ENCODE data around the gene PARP12. TPM values are rescaled to one million over a fixed set of nuclear protein-coding genes. Genes with fewer than 3 reads are reported as not detected.

The PARP12 gene
- total and polyA plus RNA-seq, 2 experiments from 2014 or later, result 5.4 to 11.0 TPM

GRCh38 chr7:140014123-140014522, 48.6 kb downstream of the PARP12 start:
- Histone ChIP-seq H3K9me3 (ENCODE audit: low read depth) (no peaks in the 10 kb centered on the region), H3K4me1 (ENCODE audit: insufficient read depth) (no peaks in the 10 kb centered on the region), H3K36me3 (ENCODE audit: low read depth) (no peaks in the 10 kb centered on the region), H3K4me2 (ENCODE audit: unreplicated experiment) (no peak overlapping the region), H3K27ac (no peak overlapping the region), H2AFZ (no peak overlapping the region), H3F3A (ENCODE audit: insufficient read depth) (no peaks in the 10 kb centered on the region), H3K9me2 (ENCODE audit: insufficient read depth) (no peaks in the 10 kb centered on the region), H4K20me1 (ENCODE audit: insufficient read depth) (no peaks in the 10 kb centered on the region), H3K9ac (no peak overlapping the region), H3K4me3 (no peak overlapping the region), H3K79me2 (ENCODE audit: insufficient read depth) (no peaks in the 10 kb centered on the region), H3K27me3 (replicated peaks; ENCODE audit: insufficient read depth) (peaks cover 24% of the 10 kb centered on the region; the same call in 1 of the 2 replicates)
- no peak for TF ChIP-seq EZH2 (IDR thresholded peaks at IDR 0.05; ENCODE audit: insufficient read depth, poor library complexity, severe bottlenecking)
- no peak for TF ChIP-seq EZH2phosphoT487 (IDR thresholded peaks at IDR 0.05; ENCODE audit: insufficient read depth, low read depth)
- in situ Hi-C loops (cut with MboI), result loop anchor here (25.0 kb wide), 1 partner anchor 527 kb away; the partner anchor contains the start of gene KLRG2
- no peak for DNase-seq
- 77 to 78% methylated on average over 10 of the region's 10 CpGs for WGBS, 2 experiments (ENCODE audit: low coverage in 1 of 2, low lambda C conversion rate in 2 of 2, missing lambda C conversion rate in 2 of 2)

GRCh38 chr7:140013676-140014075, 49.1 kb downstream of the PARP12 start:
- peaks cover 24% of the 10 kb centered on the region; the same call in 1 of the 2 replicates for H3K27me3 ChIP-seq (replicated peaks; ENCODE audit: insufficient read depth)
- H3F3A ChIP-seq (ENCODE audit: insufficient read depth), result no peaks in the 10 kb centered on the region
- no peak overlapping the region for H3K4me3 ChIP-seq
- no peak for DNase-seq
- no peak overlapping the region for H3K4me2 ChIP-seq (ENCODE audit: unreplicated experiment)
- 93 to 96% methylated on average over 4 of the region's 4 CpGs for WGBS, 2 experiments (ENCODE audit: low coverage in 1 of 2, low lambda C conversion rate in 2 of 2, missing lambda C conversion rate in 2 of 2)
- H3K36me3 ChIP-seq (ENCODE audit: low read depth), result no peaks in the 10 kb centered on the region
- H4K20me1 ChIP-seq (ENCODE audit: insufficient read depth), result no peaks in the 10 kb centered on the region
- H3K27ac ChIP-seq, result no peak overlapping the region
- H3K9me3 ChIP-seq (ENCODE audit: low read depth), result no peaks in the 10 kb centered on the region
- no peak overlapping the region for H3K9ac ChIP-seq
- H2AFZ ChIP-seq, result no peak overlapping the region
- H3K4me1 ChIP-seq (ENCODE audit: insufficient read depth), result no peaks in the 10 kb centered on the region
- no peaks in the 10 kb centered on the region for H3K79me2 ChIP-seq (ENCODE audit: insufficient read depth)
- H3K9me2 ChIP-seq (ENCODE audit: insufficient read depth), result no peaks in the 10 kb centered on the region
- in situ Hi-C loops (cut with MboI), result loop anchor here (25.0 kb wide), 1 partner anchor 526 kb away; the partner anchor contains the start of gene KLRG2
- no peak for TF ChIP-seq EZH2 (IDR thresholded peaks at IDR 0.05; ENCODE audit: insufficient read depth, poor library complexity, severe bottlenecking)
- no peak for TF ChIP-seq EZH2phosphoT487 (IDR thresholded peaks at IDR 0.05; ENCODE audit: insufficient read depth, low read depth)

GRCh38 chr7:140010194-140010895, 52.4 kb downstream of the PARP12 start:
- no peak for TF ChIP-seq EZH2phosphoT487 (IDR thresholded peaks at IDR 0.05; ENCODE audit: insufficient read depth, low read depth)
- H4K20me1 ChIP-seq (ENCODE audit: insufficient read depth), result no peaks in the 10 kb centered on the region
- no peak for DNase-seq
- in situ Hi-C loops (cut with MboI), result loop anchor here (25.0 kb wide), 1 partner anchor 523 kb away; the partner anchor contains the start of gene KLRG2
- peaks cover 24% of the 10 kb centered on the region; the same call in 1 of the 2 replicates for H3K27me3 ChIP-seq (replicated peaks; ENCODE audit: insufficient read depth)
- H3F3A ChIP-seq (ENCODE audit: insufficient read depth), result no peaks in the 10 kb centered on the region
- H2AFZ ChIP-seq, result no peak overlapping the region
- no peaks in the 10 kb centered on the region for H3K36me3 ChIP-seq (ENCODE audit: low read depth)
- no peaks in the 10 kb centered on the region for H3K9me2 ChIP-seq (ENCODE audit: insufficient read depth)
- H3K4me1 ChIP-seq (ENCODE audit: insufficient read depth), result no peaks in the 10 kb centered on the region
- H3K79me2 ChIP-seq (ENCODE audit: insufficient read depth), result no peaks in the 10 kb centered on the region
- no peak overlapping the region for H3K4me3 ChIP-seq
- H3K27ac ChIP-seq, result no peak overlapping the region
- H3K9me3 ChIP-seq (ENCODE audit: low read depth), result no peaks in the 10 kb centered on the region
- no peak overlapping the region for H3K4me2 ChIP-seq (ENCODE audit: unreplicated experiment)
- no peak overlapping the region for H3K9ac ChIP-seq
- WGBS, 2 experiments (ENCODE audit: low coverage in 1 of 2, low lambda C conversion rate in 2 of 2, missing lambda C conversion rate in 2 of 2), result 69 to 74% methylated on average over 9 of the region's 9 CpGs

GRCh38 chr7:140009735-140010134, 53.0 kb downstream of the PARP12 start:
- H3K36me3 ChIP-seq (ENCODE audit: low read depth), result no peaks in the 10 kb centered on the region
- WGBS, 2 experiments (ENCODE audit: low coverage in 1 of 2, low lambda C conversion rate in 2 of 2, missing lambda C conversion rate in 2 of 2), result 20 to 78% methylated on average over 1 to 11 of the region's 11 CpGs
- no peak overlapping the region for H3K4me3 ChIP-seq
- no peak for DNase-seq
- no peak overlapping the region for H3K27ac ChIP-seq
- H3K9ac ChIP-seq, result no peak overlapping the region
- no peaks in the 10 kb centered on the region for H3K9me3 ChIP-seq (ENCODE audit: low read depth)
- no peaks in the 10 kb centered on the region for H3K4me1 ChIP-seq (ENCODE audit: insufficient read depth)
- H3K79me2 ChIP-seq (ENCODE audit: insufficient read depth), result no peaks in the 10 kb centered on the region
- H2AFZ ChIP-seq, result no peak overlapping the region
- H3K4me2 ChIP-seq (ENCODE audit: unreplicated experiment), result no peak overlapping the region
- H4K20me1 ChIP-seq (ENCODE audit: insufficient read depth), result no peaks in the 10 kb centered on the region
- in situ Hi-C loops (cut with MboI), result loop anchor here (25.0 kb wide), 1 partner anchor 522 kb away; the partner anchor contains the start of gene KLRG2
- TF ChIP-seq EZH2 (IDR thresholded peaks at IDR 0.05; ENCODE audit: insufficient read depth, poor library complexity, severe bottlenecking), result no peak
- no peak for TF ChIP-seq EZH2phosphoT487 (IDR thresholded peaks at IDR 0.05; ENCODE audit: insufficient read depth, low read depth)
- H3K27me3 ChIP-seq (replicated peaks; ENCODE audit: insufficient read depth), result peaks cover 24% of the 10 kb centered on the region; the same call in 1 of the 2 replicates
- H3F3A ChIP-seq (ENCODE audit: insufficient read depth), result no peaks in the 10 kb centered on the region
- H3K9me2 ChIP-seq (ENCODE audit: insufficient read depth), result no peaks in the 10 kb centered on the region

All from GM23248 (cell line).